GM12878 (cell line): ENCODE data around the gene RAD18.

Source experiments
- FOXK2 ChIP-seq: fragments of 450-650 bp; IDR thresholded peaks from 2 replicates; pipeline ENCODE4 v1.6.1; 2017; ENCODE audit warnings: mild to moderate bottlenecking, moderate library complexity
- TF ChIP-seq, protein P1 (sequence below), 3 experiments: IDR thresholded peaks in 2 of 3; conservative IDR thresholded peaks in 1 of 3; 2 replicates each; pipeline ENCODE4 v1.5.1; 2011; ENCODE audit warnings: low read depth in 3 of 3, low read length in 3 of 3, mild to moderate bottlenecking in 3 of 3, control low read depth in 2 of 3, moderate library complexity in 2 of 3, inconsistent platforms in 1 of 3, mixed read lengths in 1 of 3; ENCODE audit not compliant: control insufficient read depth in 2 of 3, insufficient read depth in 1 of 3; ENCODE audit errors: extremely low read depth in 1 of 3

DNA sequence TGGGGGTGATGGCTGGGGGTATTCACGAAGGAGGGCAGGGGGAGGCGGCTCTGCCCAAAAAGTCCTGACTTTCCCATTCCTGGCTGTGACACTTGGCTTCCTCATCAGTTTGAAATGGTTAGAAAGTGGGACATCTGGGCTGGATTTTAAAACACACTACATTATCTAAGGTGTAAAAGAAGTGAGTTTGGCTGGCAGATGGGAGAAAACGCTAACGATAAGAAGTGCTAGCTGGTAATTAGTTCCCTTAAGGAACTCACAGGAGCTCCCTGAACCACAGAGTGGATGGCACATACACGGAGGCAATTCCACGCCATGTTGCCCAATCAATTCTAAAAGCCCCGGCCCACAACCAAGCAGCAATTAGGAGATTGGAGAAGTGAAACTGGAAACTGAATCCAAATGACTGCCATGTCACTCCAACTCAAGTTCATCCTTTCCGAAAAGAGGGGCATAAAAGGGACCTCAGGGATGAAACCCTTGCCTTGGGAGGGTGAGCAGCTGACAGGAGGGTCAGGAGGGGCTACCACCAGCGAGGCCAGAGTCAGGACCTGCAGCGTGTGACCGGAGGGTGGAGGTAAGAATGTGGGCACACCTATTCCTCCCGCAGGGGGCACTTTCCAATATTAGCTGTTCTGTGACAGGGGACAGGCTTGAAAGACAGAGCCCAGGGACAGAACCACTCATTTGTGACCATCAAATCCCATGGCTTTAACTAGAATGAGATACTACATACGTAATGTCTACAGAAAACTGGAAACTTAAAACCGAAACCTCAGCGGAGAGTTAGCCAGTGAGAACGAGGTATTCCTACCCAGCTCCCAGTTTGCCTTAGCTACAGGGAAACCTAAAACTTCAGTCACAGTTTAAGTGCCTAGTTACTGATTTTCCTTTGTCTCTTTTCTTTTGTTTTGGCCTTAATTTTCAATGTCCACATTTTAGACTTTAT lies 98.6 kb downstream of the RAD18 start:
- no peak for TF ChIP-seq FOXK2
- TF ChIP-seq, protein P1, sequence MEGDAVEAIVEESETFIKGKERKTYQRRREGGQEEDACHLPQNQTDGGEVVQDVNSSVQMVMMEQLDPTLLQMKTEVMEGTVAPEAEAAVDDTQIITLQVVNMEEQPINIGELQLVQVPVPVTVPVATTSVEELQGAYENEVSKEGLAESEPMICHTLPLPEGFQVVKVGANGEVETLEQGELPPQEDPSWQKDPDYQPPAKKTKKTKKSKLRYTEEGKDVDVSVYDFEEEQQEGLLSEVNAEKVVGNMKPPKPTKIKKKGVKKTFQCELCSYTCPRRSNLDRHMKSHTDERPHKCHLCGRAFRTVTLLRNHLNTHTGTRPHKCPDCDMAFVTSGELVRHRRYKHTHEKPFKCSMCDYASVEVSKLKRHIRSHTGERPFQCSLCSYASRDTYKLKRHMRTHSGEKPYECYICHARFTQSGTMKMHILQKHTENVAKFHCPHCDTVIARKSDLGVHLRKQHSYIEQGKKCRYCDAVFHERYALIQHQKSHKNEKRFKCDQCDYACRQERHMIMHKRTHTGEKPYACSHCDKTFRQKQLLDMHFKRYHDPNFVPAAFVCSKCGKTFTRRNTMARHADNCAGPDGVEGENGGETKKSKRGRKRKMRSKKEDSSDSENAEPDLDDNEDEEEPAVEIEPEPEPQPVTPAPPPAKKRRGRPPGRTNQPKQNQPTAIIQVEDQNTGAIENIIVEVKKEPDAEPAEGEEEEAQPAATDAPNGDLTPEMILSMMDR (IDR thresholded peaks at IDR 0.05 in 2 of 3, conservative IDR thresholded peaks at IDR 0.05 in 1 of 3; ENCODE audit: control insufficient read depth in 2 of 3, extremely low read depth in 1 of 3, insufficient read depth in 1 of 3, low read depth in 3 of 3, low read length in 3 of 3) = no peak
